Neural cell (in vitro differentiated cells): Measurements from ENCODE around the gene NT5DC4. TPM values are rescaled to one million over a fixed set of nuclear protein-coding genes. Genes with fewer than 3 reads are reported as not detected.

Source experiments
- H2AFZ ChIP-seq: fragments of 200-600, 300-800 bp; sonication (generic), shearing (Covaris generic); 2 replicates; pipeline ENCODE4 v1.6.0; 2014; ENCODE audit warnings: low read depth, mild to moderate bottlenecking, antibody characterized with exemption, low read length, moderate library complexity
- H3F3A ChIP-seq: fragments of 200-600 bp; shearing (Covaris generic); 2 replicates; pipeline ENCODE4 v1.6.1; 2016; ENCODE audit warnings: mild to moderate bottlenecking, moderate library complexity, mixed read lengths, antibody characterized with exemption, low read length; ENCODE audit not compliant: insufficient read depth, poor library complexity, severe bottlenecking
- H3K27ac ChIP-seq: fragments of 200-600, 300-800 bp; sonication (generic), shearing (Covaris generic); 2 replicates; pipeline ENCODE4 v1.5.1; 2014; ENCODE audit warnings: mild to moderate bottlenecking, low read length, moderate library complexity
- H3K27me3 ChIP-seq: fragments of 300-800, 200-600 bp; sonication (generic), shearing (Covaris generic); 2 replicates; pipeline ENCODE4 v1.6.0; 2014; ENCODE audit warnings: mild to moderate bottlenecking, low read depth, low read length, moderate library complexity; ENCODE audit not compliant: insufficient read depth
- H3K36me3 ChIP-seq: fragments of 300-800, 200-600 bp; sonication (generic), shearing (Covaris generic); 2 replicates; pipeline ENCODE4 v1.5.1; 2014; ENCODE audit warnings: mild to moderate bottlenecking, antibody characterized with exemption, low read length, moderate library complexity; ENCODE audit not compliant: insufficient read depth
- H3K4me2 ChIP-seq: fragments of 300-800, 200-600 bp; sonication (generic), shearing (Covaris generic); 2 replicates; pipeline ENCODE4 v1.6.0; 2014; ENCODE audit warnings: mild to moderate bottlenecking, low read length
- H3K4me3 ChIP-seq: fragments of 300-800, 200-600 bp; sonication (generic), shearing (Covaris generic); 2 replicates; pipeline ENCODE4 v1.5.1; 2014; ENCODE audit warnings: mild to moderate bottlenecking, low read length, moderate library complexity
- H3K79me2 ChIP-seq: fragments of 200-600 bp; shearing (Covaris generic); replicated peaks from 2 replicates; pipeline ENCODE4 v1.6.0; 2014; ENCODE audit warnings: mild to moderate bottlenecking, low read length, moderate library complexity; ENCODE audit not compliant: insufficient read depth
- H3K9ac ChIP-seq: fragments of 300-800, 200-600 bp; sonication (generic), shearing (Covaris generic); 2 replicates; pipeline ENCODE4 v1.6.1; 2016; ENCODE audit warnings: mild to moderate bottlenecking, low read length, mixed read lengths
- H3K9me2 ChIP-seq: fragments of 200-600 bp; shearing (Covaris generic); 2 replicates; pipeline ENCODE4 v1.6.1; 2016; ENCODE audit warnings: mild to moderate bottlenecking, low read length, mixed read lengths; ENCODE audit not compliant: insufficient read depth
- H3K9me3 ChIP-seq: fragments of 200-600, 300-800 bp; sonication (generic), shearing (Covaris generic); 2 replicates; pipeline ENCODE4 v1.6.1; 2016; ENCODE audit warnings: mild to moderate bottlenecking, mixed run types, low read length, moderate library complexity, mixed read lengths
- H4K20me1 ChIP-seq: fragments of 200-600 bp; shearing (Covaris generic); 2 replicates; pipeline ENCODE4 v1.6.1; 2016; ENCODE audit warnings: mild to moderate bottlenecking, mixed run types; ENCODE audit not compliant: insufficient read depth
- CTCF ChIP-seq: fragments of 450-650 bp; IDR thresholded peaks from 2 replicates; pipeline ENCODE4 v1.5.1; 2014; ENCODE audit warnings: antibody characterized with exemption, mild to moderate bottlenecking, moderate library complexity; ENCODE audit not compliant: poor library complexity, severe bottlenecking
- EP300 ChIP-seq: fragments of 450-650 bp; conservative IDR thresholded peaks from 2 replicates; pipeline ENCODE4 v1.6.1; 2014; ENCODE audit warnings: antibody characterized with exemption, mild to moderate bottlenecking, moderate library complexity; ENCODE audit not compliant: poor library complexity, severe bottlenecking
- EZH2 ChIP-seq: fragments of 200-600, 300-800 bp; shearing (Covaris generic), sonication (generic); IDR thresholded peaks from 2 replicates; pipeline ENCODE4 v1.6.1; 2014; ENCODE audit warnings: antibody characterized with exemption, low read length, borderline replicate concordance, mild to moderate bottlenecking; ENCODE audit not compliant: insufficient read depth, poor library complexity, severe bottlenecking
- MXI1 ChIP-seq: fragments of 450-650 bp; conservative IDR thresholded peaks from 2 replicates; pipeline ENCODE4 v1.6.1; 2014; ENCODE audit warnings: antibody characterized with exemption, mild to moderate bottlenecking; ENCODE audit not compliant: poor library complexity, severe bottlenecking
- POLR2AphosphoS5 ChIP-seq: IDR thresholded peaks from 2 replicates; pipeline ENCODE4 v1.6.1; 2012
- RAD21 ChIP-seq: fragments of 450-650 bp; conservative IDR thresholded peaks from 2 replicates; pipeline ENCODE4 v1.6.1; 2014; ENCODE audit warnings: antibody characterized with exemption, mild to moderate bottlenecking, moderate library complexity
- REST ChIP-seq: IDR thresholded peaks from 2 replicates; pipeline ENCODE4 v1.6.1; 2012; ENCODE audit warnings: borderline replicate concordance
- SMC3 ChIP-seq: fragments of 450-650 bp; conservative IDR thresholded peaks from 2 replicates; pipeline ENCODE4 v1.6.1; 2014; ENCODE audit warnings: antibody characterized with exemption, mild to moderate bottlenecking, moderate library complexity; ENCODE audit not compliant: poor library complexity
- TAF1 ChIP-seq: IDR thresholded peaks from 2 replicates; pipeline ENCODE4 v1.6.1; 2012; ENCODE audit warnings: low read depth
- polyA plus RNA-seq: library from polyadenylated mRNA; depleted of rRNA; stranded (reverse); fragments of >200 nt; gene quantifications from 2 replicates; pipeline ENCODE4 v1.2.3, GENCODE V29; 2014

NT5DC4 gene
- polyA plus RNA-seq, 1 donor from 2014 or later: not detected

GRCh38 chr2:112737542-112738232 is 16.9 kb downstream of the NT5DC4 start:
- H4K20me1 ChIP-seq: no peaks in the 10 kb centered on the region
- no peaks in the 10 kb centered on the region for H3F3A ChIP-seq
- H3K4me2 ChIP-seq: no peak overlapping the region
- no peaks in the 10 kb centered on the region for H3K27me3 ChIP-seq
- H2AFZ ChIP-seq: no peak overlapping the region
- no peak overlapping the region for H3K4me3 ChIP-seq
- H3K36me3 ChIP-seq: no peaks in the 10 kb centered on the region
- H3K9me2 ChIP-seq: no peaks in the 10 kb centered on the region
- no peaks in the 10 kb centered on the region for H3K9me3 ChIP-seq
- no peak overlapping the region for H3K27ac ChIP-seq
- no peak overlapping the region for H3K9ac ChIP-seq
- H3K79me2 ChIP-seq: no peaks in the 10 kb centered on the region
- TF ChIP-seq SMC3 (no peak), CTCF (no peak), TAF1 (no peak), POLR2AphosphoS5 (no peak), EP300 (no peak), RAD21 (no peak), MXI1 (no peak), REST (no peak), EZH2 (no peak)

DNA sequence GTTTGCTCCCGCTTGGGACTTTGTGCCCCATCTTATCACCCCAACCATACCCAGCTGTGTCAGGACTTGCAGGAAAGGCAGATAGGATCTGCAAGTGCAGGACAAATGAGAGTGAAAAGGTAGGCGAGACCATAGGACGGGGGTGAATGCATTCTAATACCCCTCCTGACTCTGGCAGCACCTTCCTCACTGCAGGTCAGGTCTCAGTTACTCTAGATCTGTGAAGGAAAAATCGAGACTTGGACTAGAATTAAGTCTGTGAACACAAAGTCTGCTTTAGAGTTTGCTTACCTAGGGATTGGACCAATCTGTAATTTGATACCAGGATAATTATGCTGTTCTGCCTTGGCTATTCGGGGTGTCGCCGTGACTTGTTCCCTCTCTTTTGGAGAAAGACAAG is 19.7 kb downstream of the NT5DC4 start:
- Histone ChIP-seq H3K9me3 (no peaks in the 10 kb centered on the region), H3K36me3 (no peaks in the 10 kb centered on the region), H3K79me2 (no peaks in the 10 kb centered on the region), H2AFZ (no peak overlapping the region), H3K27me3 (no peaks in the 10 kb centered on the region), H4K20me1 (no peaks in the 10 kb centered on the region), H3K4me3 (no peak overlapping the region), H3K27ac (no peak overlapping the region), H3K9me2 (no peaks in the 10 kb centered on the region), H3K9ac (no peak overlapping the region), H3F3A (no peaks in the 10 kb centered on the region), H3K4me2 (no peak overlapping the region)
- no peak for TF ChIP-seq SMC3
- no peak for TF ChIP-seq MXI1
- no peak for TF ChIP-seq EZH2
- TF ChIP-seq EP300: no peak
